ENCODE results near the gene NRAS.
A peak's percentile ranks its signal among the peaks of the same experiment; 100 is the strongest.
"Not testable (repeated sequence)": the region's sequence is repeated elsewhere in the genome, so short reads cannot be mapped to it uniquely, and the experiment has no call there.

The NRAS gene

DNA sequence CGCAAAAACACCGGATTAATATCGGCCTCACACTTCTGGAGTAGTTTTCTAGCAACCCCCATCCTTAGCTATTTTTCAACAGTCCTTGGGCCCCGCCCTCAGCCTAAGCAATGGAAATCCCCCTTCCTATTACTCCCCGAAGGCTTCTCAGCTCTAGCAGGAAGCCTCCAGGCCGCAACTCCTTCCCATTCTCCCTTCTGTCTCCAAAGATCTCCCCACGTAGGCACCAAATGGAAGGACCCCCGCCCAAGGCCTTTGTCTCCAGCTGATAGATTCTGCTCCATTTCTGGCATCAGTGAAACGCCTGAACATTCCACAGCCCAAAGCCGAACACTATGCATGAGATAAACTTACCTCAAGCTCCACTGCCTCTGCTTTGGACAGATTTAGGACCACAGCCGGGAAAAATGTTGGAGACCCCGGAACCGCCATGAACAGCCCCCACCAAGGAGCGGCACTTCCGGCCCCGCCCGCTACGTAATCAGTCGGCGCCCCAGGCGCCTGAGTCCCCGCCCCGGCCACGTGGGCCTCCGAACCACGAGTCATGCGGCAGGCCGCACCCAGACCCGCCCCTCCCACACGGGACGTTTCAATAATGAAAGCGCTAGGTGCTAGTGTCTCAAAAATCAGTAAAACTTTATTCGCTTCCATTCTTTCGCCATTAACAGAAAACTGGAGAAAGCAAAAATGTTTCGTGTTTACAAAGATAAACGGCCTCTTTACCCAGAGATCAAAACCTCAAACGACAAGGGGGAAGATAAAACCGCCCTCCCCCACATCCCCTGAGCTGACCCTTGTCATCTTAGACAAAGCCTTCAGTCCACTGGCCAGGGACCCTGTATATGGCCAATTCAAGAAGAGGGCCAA, at the start of gene NRAS:
Gene NRAS (minus strand): TSS at position 468 of the 867 bp plus-strand sequence. CDS start 611 bp downstream, outside the sequence.
- peak; percentile 94 to 95 for DNase-seq

DNA sequence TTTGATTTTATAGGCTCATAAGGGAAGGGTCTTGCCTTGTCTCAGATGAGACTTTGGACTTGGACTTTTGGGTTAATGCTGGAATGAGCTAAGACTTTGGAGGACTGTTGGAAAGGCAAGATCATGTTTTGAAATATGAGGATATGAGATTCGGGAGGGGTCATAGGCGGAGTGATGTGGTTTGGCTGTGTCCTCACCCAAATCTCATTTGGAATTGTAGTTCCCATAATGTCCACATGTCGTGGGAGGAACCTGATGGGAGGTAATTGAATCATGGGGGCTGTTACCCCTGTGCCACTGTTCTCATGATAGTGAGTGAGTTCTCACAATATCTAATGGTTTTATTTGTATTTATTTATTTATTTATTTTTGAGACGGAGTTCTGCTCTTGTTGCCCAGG, 48.1 kb upstream of the NRAS start:
- no peak for DNase-seq

DNA sequence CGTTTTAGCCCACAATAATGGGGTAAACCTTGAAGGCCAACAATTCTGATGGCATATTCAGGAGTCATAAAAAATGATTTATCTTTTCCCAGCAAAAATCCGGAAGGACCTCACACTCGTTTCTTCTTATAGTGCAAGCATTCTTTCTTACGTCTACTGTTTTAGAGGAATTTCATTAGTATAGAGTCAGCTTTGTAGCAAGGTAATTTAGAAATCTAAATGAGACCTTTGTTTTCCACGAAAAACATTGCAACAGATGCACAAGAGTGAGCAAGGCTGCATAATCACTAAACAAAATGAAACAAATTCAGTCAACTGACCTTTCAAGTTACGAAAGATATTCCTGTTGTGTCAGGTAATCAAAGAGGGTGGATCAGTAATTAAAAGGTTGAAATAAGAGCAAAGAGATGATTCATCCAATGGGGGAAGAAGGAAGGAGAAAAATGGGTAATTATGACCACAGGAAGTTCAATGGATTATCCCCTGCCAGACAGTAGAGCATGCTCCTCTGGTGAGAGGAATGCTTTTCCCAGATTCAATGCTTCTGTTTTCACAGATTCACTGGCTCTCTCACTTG, 41.8 kb upstream of the NRAS start:
- DNase-seq, result no peak

DNA sequence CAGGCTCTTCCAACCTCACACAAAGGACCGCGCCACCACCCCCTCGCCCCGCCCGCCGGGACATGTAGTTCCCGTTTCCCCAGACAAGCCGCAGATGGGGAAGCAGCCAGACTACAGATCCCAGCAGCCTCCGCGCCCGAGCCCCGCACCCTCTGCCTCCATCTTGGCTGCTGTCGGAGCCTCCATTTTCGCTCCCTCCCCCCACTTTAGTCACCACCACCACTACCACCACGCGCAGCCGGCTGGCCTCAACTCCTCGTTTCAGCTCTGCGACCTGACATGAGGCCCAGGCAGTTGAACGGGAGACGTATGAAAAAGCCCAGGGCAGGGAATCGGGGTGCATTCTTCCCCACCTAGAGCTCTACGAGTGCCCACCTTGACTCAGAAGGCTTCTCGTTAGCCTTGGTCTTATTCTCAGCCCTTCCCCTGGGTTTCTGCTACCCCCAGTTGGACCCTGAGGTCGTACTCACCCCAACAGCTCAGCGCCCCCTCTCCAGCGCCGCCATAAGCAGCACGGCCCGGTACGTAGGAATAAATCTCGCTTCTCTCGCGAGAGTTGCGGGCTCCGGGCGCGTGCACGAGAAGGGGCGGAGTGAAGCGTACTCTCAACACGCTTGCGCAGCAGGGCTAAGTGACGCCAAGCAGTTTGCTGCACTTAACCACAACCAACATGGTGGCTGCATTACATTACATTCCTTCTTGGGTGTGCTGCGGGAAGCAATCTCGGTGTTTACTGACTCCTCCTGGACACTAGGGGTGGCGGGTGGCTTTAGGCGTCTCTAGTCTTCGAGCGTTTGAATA, 41.1 kb upstream of the NRAS start, which contains the start of gene CSDE1:
Gene CSDE1 (minus strand): TSS at position 530 of the 801 bp plus-strand sequence. CDS start 18,094 bp downstream, outside the sequence.
- DNase-seq, result peak; percentile 97 to 99

DNA sequence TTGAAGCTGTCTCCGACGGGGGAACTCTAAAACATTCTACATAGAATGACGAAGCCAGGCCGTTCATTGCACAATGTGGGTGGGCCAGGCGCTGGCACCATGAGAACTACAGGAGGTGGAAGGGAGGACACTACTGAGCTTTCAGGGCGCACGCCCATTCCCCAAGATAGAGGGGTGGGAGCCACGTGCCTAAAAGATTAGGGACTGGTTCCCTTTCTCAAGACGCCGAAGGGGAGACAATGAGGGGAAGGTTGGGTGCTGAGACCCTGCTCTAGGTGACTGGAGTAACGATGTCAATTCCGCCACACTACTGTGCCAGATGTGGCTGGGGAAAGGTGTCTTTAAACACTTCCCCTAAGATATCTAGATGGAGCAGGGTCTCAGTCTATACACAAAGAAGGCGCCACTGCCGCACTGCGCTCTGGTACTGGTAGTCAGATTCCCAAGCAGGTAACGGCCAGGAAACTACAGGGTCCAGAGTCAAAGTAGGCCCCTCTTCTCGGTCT, 40.4 kb upstream of the NRAS start:
- peak; percentile 8 to 27 for DNase-seq

DNA sequence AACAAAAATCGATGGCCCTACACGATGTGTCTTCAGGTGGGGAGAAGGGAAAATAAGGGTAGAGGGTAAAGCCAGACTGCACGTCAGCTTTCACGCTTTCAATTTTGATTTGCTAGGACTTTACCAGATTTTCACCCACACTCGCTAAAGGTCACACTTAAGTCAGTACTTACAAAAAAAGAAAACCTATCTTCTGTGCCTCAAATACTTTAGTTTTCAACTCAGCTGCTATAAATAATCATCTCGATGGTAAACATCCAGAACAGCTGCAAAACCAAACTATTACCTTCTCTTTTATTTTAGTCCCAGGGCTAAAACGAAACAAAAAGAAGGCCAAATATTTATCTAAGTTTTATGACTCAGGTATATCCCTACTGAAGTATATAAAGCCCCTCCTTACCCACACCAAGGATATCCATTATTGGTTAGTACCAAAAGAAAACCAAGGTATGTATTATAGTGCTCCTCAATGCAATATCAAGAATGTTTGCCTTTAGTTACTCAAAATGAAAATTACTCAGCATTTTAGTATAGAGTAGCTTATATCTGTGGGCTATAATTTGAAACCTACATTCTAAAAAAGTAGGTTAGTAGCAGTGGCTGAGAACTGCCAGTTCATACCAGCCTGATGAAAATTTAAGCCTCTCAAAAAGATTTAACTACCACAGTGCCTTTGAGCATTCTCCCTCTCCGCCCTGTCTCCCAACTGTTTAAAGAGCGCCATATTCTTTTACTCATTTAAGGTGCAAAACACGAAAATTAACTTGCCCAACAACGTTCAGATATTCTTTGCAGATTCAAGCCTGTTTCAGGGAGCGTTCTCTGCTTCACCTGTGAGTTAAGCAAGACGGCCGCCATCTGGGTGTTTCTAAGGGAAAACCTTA, 39.7 kb upstream of the NRAS start:
- peak in 1 of 2 donors; percentile 52 for DNase-seq

DNA sequence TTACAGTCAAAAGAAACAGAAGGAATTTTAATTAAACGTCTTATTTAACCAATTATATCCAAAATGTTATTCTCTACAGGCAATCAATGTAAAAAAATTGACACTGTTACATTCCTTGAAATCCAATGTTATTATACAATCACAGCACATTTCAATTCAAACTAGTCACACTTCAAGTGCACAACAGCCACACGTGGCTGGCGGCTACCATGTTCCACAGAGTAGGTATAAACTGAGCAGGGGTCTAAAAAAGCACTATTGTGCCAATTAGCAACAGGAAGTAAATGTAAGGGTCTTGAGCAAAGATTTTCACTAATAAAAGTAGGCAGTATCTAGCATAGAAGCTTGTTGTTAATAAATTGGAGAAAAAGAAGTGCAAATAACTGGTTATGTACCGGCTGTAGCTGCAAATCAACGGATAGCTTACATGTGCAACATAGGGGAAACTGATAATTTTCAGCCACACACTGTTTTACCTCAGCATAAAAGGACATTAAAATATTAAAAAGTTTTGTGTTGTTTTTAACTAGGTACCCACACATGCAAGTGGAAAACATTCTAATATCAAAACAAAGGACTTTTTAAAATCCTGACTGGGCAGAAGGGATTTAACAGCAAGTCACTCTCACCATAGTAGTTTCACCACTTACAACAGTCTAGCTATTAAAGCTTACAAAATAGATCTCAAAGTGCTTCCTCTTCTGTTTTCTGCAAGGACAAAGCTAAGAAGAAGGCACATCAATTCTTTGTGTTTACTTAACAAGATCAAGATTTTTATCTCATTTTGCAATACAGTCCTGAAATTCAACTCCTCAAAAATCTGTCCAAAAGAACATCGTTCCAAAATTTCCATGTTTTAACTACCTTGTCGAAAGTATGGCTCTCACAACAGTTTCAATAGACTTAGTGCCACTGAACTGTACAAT, 38.7 kb upstream of the NRAS start:
- no peak for DNase-seq

DNA sequence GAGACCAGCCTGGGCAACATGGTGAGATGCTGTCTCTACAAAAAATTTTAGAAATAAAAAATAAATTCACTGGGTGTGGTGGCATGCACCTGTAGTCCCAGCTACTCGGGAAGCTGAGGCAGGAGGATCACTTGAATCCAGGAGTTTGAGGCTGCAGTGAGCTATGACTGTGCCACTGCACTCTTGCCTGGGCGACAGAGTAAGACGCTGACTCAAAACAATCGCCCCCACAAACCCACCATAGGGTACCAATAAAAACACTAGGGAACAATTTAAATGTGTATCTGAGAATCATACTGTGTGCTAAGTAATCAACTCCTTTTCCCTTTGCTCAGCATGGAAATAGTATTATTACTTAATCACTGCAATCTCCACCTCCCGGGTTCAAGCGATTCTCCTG, 37.1 kb upstream of the NRAS start:
- not testable (repeated sequence) for DNase-seq

DNA sequence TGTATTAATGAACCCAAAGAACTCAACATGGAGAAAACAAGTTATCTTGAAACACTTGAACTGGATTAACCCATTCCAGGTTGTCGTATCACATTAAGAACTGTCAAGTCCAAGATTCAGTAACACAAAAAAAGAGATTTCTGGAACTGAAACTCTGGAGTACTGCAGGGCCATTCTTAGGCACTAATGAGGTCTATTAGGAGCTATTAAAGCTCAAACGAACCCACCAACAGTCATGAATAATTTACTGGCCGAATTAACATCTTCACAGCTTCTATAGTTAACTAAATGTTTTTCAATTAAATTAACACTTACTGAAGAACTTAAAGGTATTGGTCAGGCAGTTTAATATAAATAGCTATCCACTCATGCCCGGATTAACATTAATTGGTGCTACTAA, 36.6 kb upstream of the NRAS start:
- DNase-seq, result no peak

DNA sequence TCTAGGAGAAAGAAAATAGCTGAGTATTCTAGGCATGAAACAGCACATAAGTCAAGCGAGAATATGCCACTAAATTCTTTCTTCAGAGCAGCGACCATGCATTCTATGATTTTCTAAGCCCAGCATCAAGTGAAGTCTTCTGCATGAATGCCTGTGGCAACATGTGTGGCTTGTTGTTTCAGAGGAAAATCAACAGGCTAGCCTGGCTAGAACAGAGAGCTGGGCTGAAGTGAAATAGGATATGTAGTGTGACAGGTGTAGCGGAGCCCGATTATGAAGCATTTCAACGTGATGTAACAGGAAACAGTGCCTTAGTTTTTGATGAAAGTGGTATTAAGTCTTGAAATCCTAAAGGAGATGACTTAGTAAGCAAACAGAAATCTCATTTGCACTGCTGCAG, 34.2 kb upstream of the NRAS start:
- DNase-seq, result no peak

DNA sequence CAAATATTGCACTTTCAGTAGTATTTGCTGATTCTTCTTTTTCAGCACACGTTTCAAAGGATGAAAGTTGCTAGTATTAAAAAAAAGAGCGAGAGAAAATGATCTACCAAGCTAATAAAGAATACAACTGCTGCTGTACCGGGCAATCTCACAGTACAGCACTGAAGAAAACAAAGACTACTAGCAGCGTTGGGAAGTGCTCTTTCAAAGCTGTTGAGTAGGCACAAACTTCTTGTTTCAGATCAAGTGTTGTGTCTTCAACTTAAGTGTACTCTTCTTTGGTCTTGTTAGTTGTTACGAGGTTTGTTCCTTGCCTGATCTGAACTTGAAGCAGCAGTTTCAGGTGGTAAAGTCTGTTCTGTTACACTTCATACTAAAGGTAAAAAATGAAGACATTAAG, 33.3 kb upstream of the NRAS start:
- DNase-seq, result no peak

DNA sequence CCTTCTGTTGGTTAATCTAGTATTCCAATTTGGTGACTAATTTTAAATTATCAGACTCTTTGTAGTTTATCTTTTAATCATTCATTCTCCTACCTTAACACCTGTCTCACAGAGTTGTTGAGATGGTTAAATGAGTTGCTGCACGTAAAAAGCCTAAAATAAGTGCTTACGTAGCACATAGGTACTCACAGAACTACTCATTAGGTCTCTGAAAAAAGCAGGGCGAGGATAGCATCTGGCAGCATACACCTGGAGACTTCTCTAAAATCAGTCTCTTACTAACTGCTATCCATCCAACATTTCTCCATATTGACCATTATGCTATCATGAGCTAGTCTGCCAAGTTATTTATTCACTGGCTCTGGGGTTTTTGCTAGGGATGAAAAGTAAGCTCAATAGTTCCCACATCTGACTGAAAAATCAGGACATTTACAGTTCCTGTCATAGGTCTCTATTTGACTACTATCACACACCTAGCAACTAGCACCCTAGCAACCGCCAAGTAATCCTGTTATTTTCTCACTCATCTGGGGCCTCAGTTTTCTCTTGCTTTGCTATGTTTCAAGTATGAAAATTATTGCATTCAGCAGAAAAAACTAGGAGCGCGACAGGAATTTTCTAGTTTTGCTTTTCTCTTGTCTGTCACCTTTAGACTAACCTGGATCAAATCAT, 30.0 kb upstream of the NRAS start:
- no peak for DNase-seq

DNA sequence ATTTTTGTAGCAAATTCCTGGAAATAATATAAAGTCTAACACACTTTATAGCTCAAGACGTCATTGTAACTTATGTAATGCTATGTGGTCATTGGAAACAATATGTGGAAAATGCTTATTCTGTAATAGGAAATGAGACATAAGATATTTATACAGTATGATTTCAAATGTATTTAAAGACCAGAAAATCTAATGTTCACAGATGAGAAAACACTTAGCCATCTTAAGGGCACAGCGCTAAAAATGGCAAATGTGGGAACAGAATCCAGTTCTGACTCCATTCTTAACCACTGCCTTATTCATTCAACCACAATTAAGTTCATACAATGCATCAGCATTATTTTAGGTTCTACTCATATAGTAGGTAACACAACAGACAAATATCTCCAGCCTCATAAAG, 28.7 kb upstream of the NRAS start:
- DNase-seq, result no peak

DNA sequence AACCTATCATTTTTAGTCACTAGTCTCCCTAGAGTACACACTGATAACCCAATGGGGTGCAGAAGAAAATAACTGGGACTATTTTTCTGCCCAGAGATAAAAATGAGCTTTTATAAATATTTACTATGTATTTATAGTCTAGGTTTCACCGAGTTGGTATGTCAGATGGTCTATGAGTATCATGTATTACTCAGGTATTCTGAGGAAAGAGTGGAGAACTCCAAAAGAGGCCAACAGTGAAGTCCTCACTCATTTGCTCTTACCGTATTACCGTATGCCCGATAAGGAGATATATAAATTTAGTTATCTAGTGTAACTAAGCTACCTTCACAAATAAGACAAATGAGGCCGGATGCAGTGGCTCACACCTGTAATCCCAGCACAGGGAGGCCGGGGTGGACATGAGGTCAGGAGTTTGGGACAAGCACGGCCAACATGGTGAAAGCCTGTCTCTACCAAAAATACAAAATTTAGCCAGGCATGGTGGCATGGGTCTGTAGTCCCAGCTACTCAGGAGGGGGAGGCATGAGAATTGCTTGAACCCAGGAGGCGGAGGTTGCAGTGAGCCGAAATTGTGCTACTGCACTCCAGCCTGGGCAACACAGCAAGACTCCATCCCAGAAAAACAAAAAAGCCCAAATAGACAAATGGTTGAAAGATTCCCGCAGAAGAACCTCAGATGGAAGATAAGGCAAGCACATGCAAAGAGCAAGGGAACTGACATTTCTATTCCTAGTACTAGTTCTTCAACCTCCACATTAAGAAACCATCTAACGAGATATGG, 25.6 kb upstream of the NRAS start:
- DNase-seq, result no peak

DNA sequence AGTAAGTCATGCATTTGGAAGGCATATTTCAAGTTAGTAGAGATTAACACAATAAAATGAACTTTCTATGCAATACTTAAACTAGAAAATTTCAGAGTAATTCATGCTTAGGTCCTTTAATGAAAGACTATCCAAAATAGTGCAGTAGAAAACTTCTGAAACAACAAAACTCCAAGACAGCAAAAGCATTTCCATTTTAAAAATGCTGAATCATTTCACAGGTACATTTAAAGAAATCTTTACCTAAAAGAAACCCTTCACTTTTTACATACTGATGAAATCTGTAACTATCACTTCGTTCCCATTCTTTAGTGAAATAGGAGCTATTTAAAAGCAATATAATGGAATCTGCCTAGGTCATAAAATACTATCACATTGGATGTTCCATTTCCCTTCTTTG, 23.8 kb upstream of the NRAS start:
- no peak for DNase-seq

DNA sequence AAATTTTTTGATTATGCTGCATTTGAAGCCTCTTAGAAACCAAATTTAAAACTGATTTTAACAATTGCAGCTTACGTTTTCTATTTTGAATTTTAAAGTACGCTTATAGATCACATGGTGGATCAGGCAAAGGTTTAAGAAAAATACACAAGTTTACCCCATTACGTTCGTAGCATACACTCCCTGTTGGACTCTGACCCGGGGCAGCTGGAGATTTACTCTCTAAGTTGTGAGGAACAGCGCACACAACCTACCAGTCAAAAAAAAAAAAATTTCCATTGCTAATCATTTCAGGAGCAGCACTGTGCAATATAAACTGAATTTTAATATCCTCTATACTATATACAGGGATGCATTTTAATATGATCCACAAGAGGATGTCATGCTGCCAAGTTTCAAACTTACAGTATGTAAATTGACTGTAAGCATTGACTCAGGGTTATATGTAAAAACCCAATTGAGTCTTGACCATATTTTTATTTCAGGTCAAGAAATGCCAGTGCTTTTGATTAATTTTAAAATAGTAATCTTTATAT, 20.8 kb upstream of the NRAS start:
- DNase-seq, result no peak

DNA sequence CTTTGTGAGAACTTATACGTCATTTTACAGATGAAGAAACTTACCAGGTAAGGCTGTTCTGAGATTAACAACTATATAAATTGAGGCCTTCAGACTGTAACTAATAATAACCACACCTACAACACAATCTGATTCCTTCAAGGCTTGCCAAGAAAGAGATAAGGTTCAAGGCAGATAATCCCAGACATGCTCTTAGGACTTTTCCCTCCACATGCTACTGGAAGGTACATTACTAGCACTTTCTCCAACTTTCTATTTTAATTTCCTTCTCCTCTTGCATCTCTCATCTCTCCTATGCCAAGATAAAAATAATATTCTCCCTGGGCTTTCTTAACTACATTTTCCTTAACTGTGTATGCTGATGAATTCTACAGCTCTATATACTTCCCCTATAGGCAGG, 18.9 kb upstream of the NRAS start:
- no peak for DNase-seq

DNA sequence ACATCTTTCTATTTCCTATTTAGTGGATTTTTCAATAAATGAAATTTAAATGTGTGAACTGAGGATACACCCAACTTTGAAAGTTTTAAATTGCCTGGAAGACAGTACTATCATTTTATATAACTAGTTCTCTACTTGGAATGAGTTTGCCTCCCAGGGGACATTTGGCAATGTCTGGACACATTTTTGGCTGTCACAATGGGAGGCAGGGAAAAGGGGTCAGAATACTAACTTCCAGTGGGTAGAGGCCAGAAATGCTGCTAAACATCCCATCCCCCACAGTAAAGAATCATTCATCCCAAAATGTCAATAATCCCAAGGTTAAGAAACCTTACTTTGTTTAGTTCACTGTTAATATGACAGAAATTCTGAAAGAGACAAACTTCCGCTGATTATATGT, 13.2 kb upstream of the NRAS start:
- no peak for DNase-seq

DNA sequence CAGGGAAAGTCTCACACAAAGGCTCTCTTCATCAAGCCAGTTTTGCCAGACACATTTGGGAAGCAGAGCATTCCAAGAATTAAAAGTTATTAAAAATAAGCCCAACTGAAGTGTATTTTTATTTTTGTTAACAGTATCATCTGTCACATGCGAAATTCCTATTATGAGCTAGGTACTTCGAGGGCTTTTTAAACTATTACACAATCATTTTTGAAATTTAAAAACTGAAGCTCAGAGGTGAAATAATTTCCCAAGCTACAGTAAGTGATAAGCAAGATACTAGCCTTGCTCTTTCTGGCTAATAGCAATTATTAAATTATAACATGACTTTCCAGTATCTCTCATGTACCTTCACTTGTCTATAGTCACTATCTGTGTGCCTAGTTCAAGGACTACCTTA, 12.0 kb upstream of the NRAS start:
- DNase-seq, result no peak
